ENCODE data around the gene WDR73. TPM values are rescaled to one million over a fixed set of nuclear protein-coding genes. Genes with fewer than 3 reads are reported as not detected.

The WDR73 gene
- total and polyA plus RNA-seq, 2 of the 4 experiments (the other 2 are of a cell fraction) = 21.5 to 25.5 TPM

GRCh38 chr15:84658080-84658787 lies 4.2 kb upstream of the WDR73 start, which contains the start of gene NMB (continued):
- no peak for TF ChIP-seq RFX5 (IDR thresholded peaks at IDR 0.05; ENCODE audit: low read depth, low read length)
- no peak for TF ChIP-seq MAFK (IDR thresholded peaks at IDR 0.05; ENCODE audit: low read depth, low read length)
- no peak for TF ChIP-seq FOS (IDR thresholded peaks at IDR 0.05; ENCODE audit: low read depth, low read length)

- POLR2A ChIA-PET (ENCODE audit: unreplicated experiment) = no interaction called here
These were observed 3.6 kb upstream of the WDR73 start for GRCh38 chr15:84657748-84658079.

More at GRCh38 chr15:84657748-84658079, 3.6 kb upstream of the WDR73 start:
- H2AK5ac ChIP-seq (ENCODE audit: low read depth, low read length) = peak overlapping the region; percentile 7; the same call in 1 of the 2 replicates
- H3K27ac ChIP-seq (ENCODE audit: insufficient read depth, low read length) = no peak overlapping the region; the same call in 1 of the 2 replicates
- H2AK9ac ChIP-seq (replicated peaks; ENCODE audit: low read depth, low read length, poor library complexity) = peak overlapping the region; percentile 82
- H3K56ac ChIP-seq (ENCODE audit: extremely low read depth, insufficient read depth, low read length) = no peak overlapping the region
- H4K91ac ChIP-seq (ENCODE audit: insufficient read depth, low read depth, low read length) = no peak overlapping the region
- H3K9ac ChIP-seq (ENCODE audit: low read depth, low read length) = peak overlapping the region; percentile 49
- no peaks in the 10 kb centered on the region for H3K36me3 ChIP-seq (ENCODE audit: control insufficient read depth, insufficient read depth, low read length)
- 0 out of 2 replicates have a peak overlapping the region, but pooled peaks have one; percentile 8 for H2BK120ac ChIP-seq (ENCODE audit: low read depth, low read length)
- H3K14ac ChIP-seq (replicated peaks; ENCODE audit: low read depth, low read length) = peak overlapping the region; percentile 50; the same call in 1 of the 2 replicates
- peak overlapping the region; percentile 82; the same call in 1 of the 2 replicates for H3K23ac ChIP-seq (ENCODE audit: low read depth, low read length)
- no peak overlapping the region for H2BK20ac ChIP-seq (ENCODE audit: low read depth, low read length)
- no peak overlapping the region for H2BK5ac ChIP-seq (ENCODE audit: low read depth, low read length, poor library complexity, severe bottlenecking)
- H3K79me1 ChIP-seq (ENCODE audit: low read depth in 1 of 2, low read length in 2 of 2) = peaks cover 12 to 32% of the 10 kb centered on the region in 2 experiments
- no peak overlapping the region for H2BK15ac ChIP-seq (ENCODE audit: low read depth, low read length)
- ATAC-seq (ENCODE audit: low read depth) (no peak), DNase-seq (no peak)
- H4K5ac ChIP-seq (ENCODE audit: low read depth, low read length) = 0 out of 2 replicates have a peak overlapping the region, but pooled peaks have one; percentile 19
- peaks cover 9% of the 10 kb centered on the region for H3K4me1 ChIP-seq (ENCODE audit: control insufficient read depth, insufficient read depth, low read length)
- H3K9me1 ChIP-seq (ENCODE audit: insufficient read depth, low read length) = peaks cover 13% of the 10 kb centered on the region
- H3K27me3 ChIP-seq (ENCODE audit: control insufficient read depth, insufficient read depth, low read length) = no peaks in the 10 kb centered on the region
- H3K4me2 ChIP-seq (ENCODE audit: low read depth, low read length) = peak overlapping the region; percentile 97
- BruUV-seq (replicated peaks) = no TSS peak
- no peak overlapping the region for H3K4ac ChIP-seq (ENCODE audit: low read depth, low read length)
- CTCF ChIA-PET = no interaction called here
- dilution Hi-C loops (cut with HindIII; ENCODE audit: low sequenced_read_pairs, unreplicated experiment) (no loop called here), in situ Hi-C loops (cut with MboI; ENCODE audit: low sequenced_read_pairs) (no loop called here), intact Hi-C loops (cut with micrococcal nuclease) (loop anchor here (5.0 kb wide), 2 partner anchors 70 to 385 kb away; no protein-coding TSS in a partner anchor)
- no peaks in the 10 kb centered on the region for H4K20me1 ChIP-seq (ENCODE audit: insufficient read depth, low read length)
- 35% methylated on average over 8 of the region's 17 CpGs; no CpG with 5 or more reads in 1 of the 2 experiments for WGBS, 2 experiments (ENCODE audit: extremely low coverage in 2 of 2, insufficient read length in 1 of 2)
- H3K4me3 ChIP-seq (ENCODE audit: insufficient read depth, low read depth, low read length) = peak overlapping the region; percentile 62
- TF ChIP-seq CHD1 (IDR thresholded peaks at IDR 0.05; ENCODE audit: low read depth, low read length) = no peak
- TF ChIP-seq MXI1 (IDR thresholded peaks at IDR 0.05; ENCODE audit: borderline replicate concordance, low read depth, low read length) = no peak
- no peak for TF ChIP-seq RAD21 (IDR thresholded peaks at IDR 0.05; ENCODE audit: low read length)
- TF ChIP-seq BHLHE40 (IDR thresholded peaks at IDR 0.05; ENCODE audit: low read depth, low read length) = no peak
- no peak for TF ChIP-seq FOS (IDR thresholded peaks at IDR 0.05; ENCODE audit: low read depth, low read length)
- TF ChIP-seq, protein P1, sequence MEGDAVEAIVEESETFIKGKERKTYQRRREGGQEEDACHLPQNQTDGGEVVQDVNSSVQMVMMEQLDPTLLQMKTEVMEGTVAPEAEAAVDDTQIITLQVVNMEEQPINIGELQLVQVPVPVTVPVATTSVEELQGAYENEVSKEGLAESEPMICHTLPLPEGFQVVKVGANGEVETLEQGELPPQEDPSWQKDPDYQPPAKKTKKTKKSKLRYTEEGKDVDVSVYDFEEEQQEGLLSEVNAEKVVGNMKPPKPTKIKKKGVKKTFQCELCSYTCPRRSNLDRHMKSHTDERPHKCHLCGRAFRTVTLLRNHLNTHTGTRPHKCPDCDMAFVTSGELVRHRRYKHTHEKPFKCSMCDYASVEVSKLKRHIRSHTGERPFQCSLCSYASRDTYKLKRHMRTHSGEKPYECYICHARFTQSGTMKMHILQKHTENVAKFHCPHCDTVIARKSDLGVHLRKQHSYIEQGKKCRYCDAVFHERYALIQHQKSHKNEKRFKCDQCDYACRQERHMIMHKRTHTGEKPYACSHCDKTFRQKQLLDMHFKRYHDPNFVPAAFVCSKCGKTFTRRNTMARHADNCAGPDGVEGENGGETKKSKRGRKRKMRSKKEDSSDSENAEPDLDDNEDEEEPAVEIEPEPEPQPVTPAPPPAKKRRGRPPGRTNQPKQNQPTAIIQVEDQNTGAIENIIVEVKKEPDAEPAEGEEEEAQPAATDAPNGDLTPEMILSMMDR (conservative IDR thresholded peaks at IDR 0.05; ENCODE audit: low read depth, low read length) = no peak
- no peak for TF ChIP-seq RCOR1 (IDR thresholded peaks at IDR 0.05; ENCODE audit: insufficient replicate concordance, low read length)
- no peak for TF ChIP-seq MAFK (IDR thresholded peaks at IDR 0.05; ENCODE audit: low read depth, low read length)
- TF ChIP-seq CEBPB (IDR thresholded peaks at IDR 0.05; ENCODE audit: low read depth, low read length) = no peak
- TF ChIP-seq RFX5 (IDR thresholded peaks at IDR 0.05; ENCODE audit: low read depth, low read length) = no peak
- TF ChIP-seq USF2 (IDR thresholded peaks at IDR 0.05; ENCODE audit: low read depth, low read length) = no peak
- no peak for TF ChIP-seq ELK1 (IDR thresholded peaks at IDR 0.05; ENCODE audit: borderline replicate concordance, low read depth, low read length)
- H4K8ac ChIP-seq (ENCODE audit: low read depth in 2 of 2, low read length in 2 of 2) = peak overlapping the region in 1 of 2 experiments; percentile 2; a peak in 1 of 4 replicates
- no peak overlapping the region for H3K18ac ChIP-seq (ENCODE audit: low read depth, low read length)
- no peaks in the 10 kb centered on the region for H3K9me3 ChIP-seq (ENCODE audit: control insufficient read depth, insufficient read depth, low read length)
- peak overlapping the region; percentile 89 for H2AFZ ChIP-seq (replicated peaks; ENCODE audit: low read length, poor library complexity)
